WTC11 (cell line): Measurements from ENCODE around the gene MARCHF4. TPM values are rescaled to one million over a fixed set of nuclear protein-coding genes. Genes with fewer than 3 reads are reported as not detected.

Experiments
- ATAC-seq: fragments of 200-7000 bp; cut with Tn5 transposase; 2 replicates; pipeline ENCODE4 v1.10.0; 2021; ENCODE audit warnings: mild to moderate bottlenecking, moderate library complexity
- CTCF ChIA-PET: fragments of 300-600 bp; sonication (Branson Sonifier 250); formaldehyde crosslinking; loops from one replicate; lab custom pipeline; 2021; ENCODE audit warnings: antibody characterized with exemption; lab: Charles Lee
- POLR2A ChIA-PET: fragments of 350-600 bp; sonication (Branson Sonifier 250); formaldehyde crosslinking; loops from one replicate; lab custom pipeline; 2021; ENCODE audit warnings: antibody characterized with exemption; lab: Charles Lee
- DNase-seq: peaks from one replicate; pipeline ENCODE4 v3.0.0; 2021; ENCODE audit warnings: low spot score
- H3K27ac Mint-ChIP-seq: 2 replicates; pipeline ENCODE4 v1.8.0; 2021; ENCODE audit warnings: mixed read lengths
- H3K27me3 Mint-ChIP-seq: 2 replicates; pipeline ENCODE4 v1.8.0; 2021; ENCODE audit warnings: low read depth, mild to moderate bottlenecking, moderate library complexity, mixed read lengths
- H3K36me3 Mint-ChIP-seq: 2 replicates; pipeline ENCODE4 v1.8.0; 2021; ENCODE audit warnings: mixed read lengths
- H3K4me1 Mint-ChIP-seq: 2 replicates; pipeline ENCODE4 v1.8.0; 2022; ENCODE audit warnings: mixed read lengths
- H3K4me3 Mint-ChIP-seq: 2 replicates; pipeline ENCODE4 v1.8.0; 2021; ENCODE audit warnings: mild to moderate bottlenecking, moderate library complexity, mixed read lengths
- H3K9me3 Mint-ChIP-seq: 2 replicates; pipeline ENCODE4 v1.8.0; 2021; ENCODE audit warnings: mixed read lengths
- CBFB ChIP-seq: sonication (generic); formaldehyde crosslinking; IDR thresholded peaks from 2 replicates; pipeline ENCODE4 v1.8.1; 2022; ENCODE audit warnings: mild to moderate bottlenecking, low read depth, missing genetic modification reagents
- CREB1 ChIP-seq: sonication (generic); formaldehyde crosslinking; IDR thresholded peaks from 2 replicates; pipeline ENCODE4 v1.8.0; 2023; ENCODE audit warnings: mild to moderate bottlenecking, missing genetic modification reagents
- CREM ChIP-seq: sonication (generic); formaldehyde crosslinking; IDR thresholded peaks from 2 replicates; pipeline ENCODE4 v1.8.1; 2022; ENCODE audit warnings: mild to moderate bottlenecking, missing genetic modification reagents, moderate library complexity
- EMX1 ChIP-seq: fragments of 250-450 bp; sonication (Bioruptor Pico); IDR thresholded peaks from 2 replicates; pipeline ENCODE4 v1.8.0; 2021; ENCODE audit warnings: mild to moderate bottlenecking
- KAT7 ChIP-seq: sonication (generic); formaldehyde crosslinking; IDR thresholded peaks from 2 replicates; pipeline ENCODE4 v1.8.1; 2023; ENCODE audit warnings: missing genetic modification reagents, mild to moderate bottlenecking, borderline replicate concordance
- PRRX2 ChIP-seq: fragments of 250-450 bp; sonication (Bioruptor Pico); IDR thresholded peaks from 2 replicates; pipeline ENCODE4 v1.8.0; 2021; ENCODE audit warnings: mild to moderate bottlenecking
- TCF7 ChIP-seq: sonication (generic); formaldehyde crosslinking; IDR thresholded peaks from 2 replicates; pipeline ENCODE4 v1.8.0; 2022; ENCODE audit warnings: mild to moderate bottlenecking, low read depth, missing genetic modification reagents, moderate library complexity
- TEAD4 ChIP-seq: sonication (generic); formaldehyde crosslinking; IDR thresholded peaks from 2 replicates; pipeline ENCODE4 v1.8.0; 2022; ENCODE audit warnings: mild to moderate bottlenecking, missing genetic modification reagents
- TP53 ChIP-seq: sonication (generic); formaldehyde crosslinking; IDR thresholded peaks from 2 replicates; pipeline ENCODE4 v1.8.1; 2023; ENCODE audit warnings: mild to moderate bottlenecking, missing genetic modification reagents
- ZNF121 ChIP-seq: sonication (generic); formaldehyde crosslinking; IDR thresholded peaks from 2 replicates; pipeline ENCODE4 v1.8.0; 2023; ENCODE audit warnings: missing genetic modification reagents
- ZNF219 ChIP-seq: sonication (generic); formaldehyde crosslinking; IDR thresholded peaks from 2 replicates; pipeline ENCODE4 v1.8.0; 2023; ENCODE audit warnings: missing genetic modification reagents, mild to moderate bottlenecking, borderline replicate concordance
- ZNF396 ChIP-seq: fragments of 250-450 bp; sonication (Bioruptor Pico); IDR thresholded peaks from 2 replicates; pipeline ENCODE4 v1.8.0; 2021; ENCODE audit warnings: mild to moderate bottlenecking, moderate library complexity, borderline replicate concordance
- ZNF671 ChIP-seq: fragments of 250-450 bp; sonication (Bioruptor Pico); IDR thresholded peaks from 2 replicates; pipeline ENCODE4 v1.8.0; 2021; ENCODE audit warnings: mild to moderate bottlenecking
- total RNA-seq: library from RNA; stranded (reverse); gene quantifications from 3 replicates; pipeline ENCODE4 v1.2.3, GENCODE V29; 2021
- TF ChIP-seq, protein P1 (sequence below): fragments of 250-450 bp; sonication (Bioruptor Pico); IDR thresholded peaks from 2 replicates; pipeline ENCODE4 v1.9.0; 2021; ENCODE audit warnings: mild to moderate bottlenecking
- TF ChIP-seq, protein P2 (sequence below): sonication (generic); formaldehyde crosslinking; IDR thresholded peaks from 2 replicates; pipeline ENCODE4 v1.8.0; 2023; ENCODE audit warnings: missing genetic modification reagents, mild to moderate bottlenecking, borderline replicate concordance
- TF ChIP-seq, protein P3 (sequence below): sonication (generic); formaldehyde crosslinking; IDR thresholded peaks from 2 replicates; pipeline ENCODE4 v1.8.1; 2023; ENCODE audit warnings: mild to moderate bottlenecking, missing genetic modification reagents, borderline replicate concordance
- TF ChIP-seq, protein P4 (sequence below): sonication (generic); formaldehyde crosslinking; IDR thresholded peaks from 2 replicates; pipeline ENCODE4 v1.8.1; 2023; ENCODE audit warnings: mild to moderate bottlenecking, moderate library complexity, missing genetic modification reagents
- TF ChIP-seq, protein P5 (sequence below): sonication (generic); formaldehyde crosslinking; IDR thresholded peaks from 2 replicates; pipeline ENCODE4 v1.8.1; 2023; ENCODE audit warnings: mild to moderate bottlenecking, missing genetic modification reagents, moderate library complexity

The MARCHF4 gene
- total RNA-seq, 1 experiment from 2014 or later: 2.6 TPM

DNA sequence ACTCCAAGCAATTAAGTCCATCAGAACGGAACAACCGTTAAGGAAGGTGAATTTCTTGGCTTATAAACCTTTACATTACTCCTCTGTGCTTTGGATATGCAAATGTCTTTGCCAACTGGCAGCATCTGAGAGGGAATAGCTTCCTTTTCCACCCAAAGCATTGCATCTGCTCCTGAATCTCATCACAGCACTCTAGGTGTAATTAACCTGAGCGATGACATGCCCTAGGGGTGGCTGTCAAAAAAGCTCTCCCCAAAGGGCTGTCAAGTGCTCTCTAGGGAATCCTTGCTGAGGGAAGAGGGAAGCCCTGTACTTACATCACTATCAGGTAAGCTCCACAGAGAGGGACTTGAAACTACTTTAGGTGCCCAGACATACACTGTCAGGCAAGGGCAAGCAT is 34.5 kb upstream of the MARCHF4 start:
- Mint-ChIP-seq H3K36me3 (no peaks in the 10 kb centered on the region), H3K27me3 (no peaks in the 10 kb centered on the region; the same call in 1 of the 2 replicates), H3K9me3 (no peaks in the 10 kb centered on the region), H3K4me3 (no peak overlapping the region), H3K4me1 (peaks cover 31% of the 10 kb centered on the region), H3K27ac (no peak overlapping the region)
- ChIA-PET CTCF (interaction anchor here (0.6 to 6.1 kb wide), 2 partner anchors 185 to 271 kb away, joined by 3 to 41 read pairs; no protein-coding TSS in a partner anchor), POLR2A (no interaction called here)
- ATAC-seq (peak; percentile 10; the same call in 1 of the 2 replicates), DNase-seq (no peak)
- TF ChIP-seq ZNF671 (CRISPR knock-in tag) (no peak), CREM (CRISPR knock-in tag) (no peak)

DNA sequence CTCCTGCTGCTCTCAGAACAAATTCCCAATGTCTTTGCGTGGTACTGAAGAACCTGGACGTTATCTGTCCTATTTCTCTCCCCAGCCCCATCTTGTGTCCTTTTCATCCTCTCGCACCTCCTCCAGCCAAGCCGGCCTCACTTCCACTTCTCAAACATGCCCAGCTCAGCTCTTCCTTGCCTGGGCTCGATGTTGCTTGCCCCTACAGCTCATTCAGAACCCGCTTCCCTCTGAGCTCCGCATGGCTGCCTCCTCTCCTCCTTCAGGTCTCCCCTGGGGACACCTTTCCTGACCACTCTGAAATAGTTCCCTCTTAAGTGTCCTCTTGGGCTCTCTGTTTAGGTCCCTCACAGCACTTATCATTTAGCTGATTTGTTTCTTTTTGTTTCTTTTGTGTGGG is 33.3 kb upstream of the MARCHF4 start:
- Mint-ChIP-seq H3K27ac (no peak overlapping the region), H3K4me3 (no peak overlapping the region), H3K4me1 (peaks cover 28% of the 10 kb centered on the region), H3K9me3 (no peaks in the 10 kb centered on the region), H3K27me3 (no peaks in the 10 kb centered on the region; the same call in 1 of the 2 replicates), H3K36me3 (no peaks in the 10 kb centered on the region)
- no peak for TF ChIP-seq CREB1 (CRISPR knock-in tag)
- no peak for TF ChIP-seq EMX1
- TF ChIP-seq KAT7: no peak
- TF ChIP-seq, protein P1, sequence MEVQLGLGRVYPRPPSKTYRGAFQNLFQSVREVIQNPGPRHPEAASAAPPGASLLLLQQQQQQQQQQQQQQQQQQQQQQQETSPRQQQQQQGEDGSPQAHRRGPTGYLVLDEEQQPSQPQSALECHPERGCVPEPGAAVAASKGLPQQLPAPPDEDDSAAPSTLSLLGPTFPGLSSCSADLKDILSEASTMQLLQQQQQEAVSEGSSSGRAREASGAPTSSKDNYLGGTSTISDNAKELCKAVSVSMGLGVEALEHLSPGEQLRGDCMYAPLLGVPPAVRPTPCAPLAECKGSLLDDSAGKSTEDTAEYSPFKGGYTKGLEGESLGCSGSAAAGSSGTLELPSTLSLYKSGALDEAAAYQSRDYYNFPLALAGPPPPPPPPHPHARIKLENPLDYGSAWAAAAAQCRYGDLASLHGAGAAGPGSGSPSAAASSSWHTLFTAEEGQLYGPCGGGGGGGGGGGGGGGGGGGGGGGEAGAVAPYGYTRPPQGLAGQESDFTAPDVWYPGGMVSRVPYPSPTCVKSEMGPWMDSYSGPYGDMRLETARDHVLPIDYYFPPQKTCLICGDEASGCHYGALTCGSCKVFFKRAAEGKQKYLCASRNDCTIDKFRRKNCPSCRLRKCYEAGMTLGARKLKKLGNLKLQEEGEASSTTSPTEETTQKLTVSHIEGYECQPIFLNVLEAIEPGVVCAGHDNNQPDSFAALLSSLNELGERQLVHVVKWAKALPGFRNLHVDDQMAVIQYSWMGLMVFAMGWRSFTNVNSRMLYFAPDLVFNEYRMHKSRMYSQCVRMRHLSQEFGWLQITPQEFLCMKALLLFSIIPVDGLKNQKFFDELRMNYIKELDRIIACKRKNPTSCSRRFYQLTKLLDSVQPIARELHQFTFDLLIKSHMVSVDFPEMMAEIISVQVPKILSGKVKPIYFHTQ (CRISPR knock-in tag): no peak
- no peak for TF ChIP-seq ZNF219
- no peak for TF ChIP-seq PRRX2 (CRISPR knock-in tag)
- TF ChIP-seq TP53 (CRISPR knock-in tag): no peak
- TF ChIP-seq, protein P2, sequence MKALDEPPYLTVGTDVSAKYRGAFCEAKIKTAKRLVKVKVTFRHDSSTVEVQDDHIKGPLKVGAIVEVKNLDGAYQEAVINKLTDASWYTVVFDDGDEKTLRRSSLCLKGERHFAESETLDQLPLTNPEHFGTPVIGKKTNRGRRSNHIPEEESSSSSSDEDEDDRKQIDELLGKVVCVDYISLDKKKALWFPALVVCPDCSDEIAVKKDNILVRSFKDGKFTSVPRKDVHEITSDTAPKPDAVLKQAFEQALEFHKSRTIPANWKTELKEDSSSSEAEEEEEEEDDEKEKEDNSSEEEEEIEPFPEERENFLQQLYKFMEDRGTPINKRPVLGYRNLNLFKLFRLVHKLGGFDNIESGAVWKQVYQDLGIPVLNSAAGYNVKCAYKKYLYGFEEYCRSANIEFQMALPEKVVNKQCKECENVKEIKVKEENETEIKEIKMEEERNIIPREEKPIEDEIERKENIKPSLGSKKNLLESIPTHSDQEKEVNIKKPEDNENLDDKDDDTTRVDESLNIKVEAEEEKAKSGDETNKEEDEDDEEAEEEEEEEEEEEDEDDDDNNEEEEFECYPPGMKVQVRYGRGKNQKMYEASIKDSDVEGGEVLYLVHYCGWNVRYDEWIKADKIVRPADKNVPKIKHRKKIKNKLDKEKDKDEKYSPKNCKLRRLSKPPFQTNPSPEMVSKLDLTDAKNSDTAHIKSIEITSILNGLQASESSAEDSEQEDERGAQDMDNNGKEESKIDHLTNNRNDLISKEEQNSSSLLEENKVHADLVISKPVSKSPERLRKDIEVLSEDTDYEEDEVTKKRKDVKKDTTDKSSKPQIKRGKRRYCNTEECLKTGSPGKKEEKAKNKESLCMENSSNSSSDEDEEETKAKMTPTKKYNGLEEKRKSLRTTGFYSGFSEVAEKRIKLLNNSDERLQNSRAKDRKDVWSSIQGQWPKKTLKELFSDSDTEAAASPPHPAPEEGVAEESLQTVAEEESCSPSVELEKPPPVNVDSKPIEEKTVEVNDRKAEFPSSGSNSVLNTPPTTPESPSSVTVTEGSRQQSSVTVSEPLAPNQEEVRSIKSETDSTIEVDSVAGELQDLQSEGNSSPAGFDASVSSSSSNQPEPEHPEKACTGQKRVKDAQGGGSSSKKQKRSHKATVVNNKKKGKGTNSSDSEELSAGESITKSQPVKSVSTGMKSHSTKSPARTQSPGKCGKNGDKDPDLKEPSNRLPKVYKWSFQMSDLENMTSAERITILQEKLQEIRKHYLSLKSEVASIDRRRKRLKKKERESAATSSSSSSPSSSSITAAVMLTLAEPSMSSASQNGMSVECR: no peak
- TF ChIP-seq, protein P3, sequence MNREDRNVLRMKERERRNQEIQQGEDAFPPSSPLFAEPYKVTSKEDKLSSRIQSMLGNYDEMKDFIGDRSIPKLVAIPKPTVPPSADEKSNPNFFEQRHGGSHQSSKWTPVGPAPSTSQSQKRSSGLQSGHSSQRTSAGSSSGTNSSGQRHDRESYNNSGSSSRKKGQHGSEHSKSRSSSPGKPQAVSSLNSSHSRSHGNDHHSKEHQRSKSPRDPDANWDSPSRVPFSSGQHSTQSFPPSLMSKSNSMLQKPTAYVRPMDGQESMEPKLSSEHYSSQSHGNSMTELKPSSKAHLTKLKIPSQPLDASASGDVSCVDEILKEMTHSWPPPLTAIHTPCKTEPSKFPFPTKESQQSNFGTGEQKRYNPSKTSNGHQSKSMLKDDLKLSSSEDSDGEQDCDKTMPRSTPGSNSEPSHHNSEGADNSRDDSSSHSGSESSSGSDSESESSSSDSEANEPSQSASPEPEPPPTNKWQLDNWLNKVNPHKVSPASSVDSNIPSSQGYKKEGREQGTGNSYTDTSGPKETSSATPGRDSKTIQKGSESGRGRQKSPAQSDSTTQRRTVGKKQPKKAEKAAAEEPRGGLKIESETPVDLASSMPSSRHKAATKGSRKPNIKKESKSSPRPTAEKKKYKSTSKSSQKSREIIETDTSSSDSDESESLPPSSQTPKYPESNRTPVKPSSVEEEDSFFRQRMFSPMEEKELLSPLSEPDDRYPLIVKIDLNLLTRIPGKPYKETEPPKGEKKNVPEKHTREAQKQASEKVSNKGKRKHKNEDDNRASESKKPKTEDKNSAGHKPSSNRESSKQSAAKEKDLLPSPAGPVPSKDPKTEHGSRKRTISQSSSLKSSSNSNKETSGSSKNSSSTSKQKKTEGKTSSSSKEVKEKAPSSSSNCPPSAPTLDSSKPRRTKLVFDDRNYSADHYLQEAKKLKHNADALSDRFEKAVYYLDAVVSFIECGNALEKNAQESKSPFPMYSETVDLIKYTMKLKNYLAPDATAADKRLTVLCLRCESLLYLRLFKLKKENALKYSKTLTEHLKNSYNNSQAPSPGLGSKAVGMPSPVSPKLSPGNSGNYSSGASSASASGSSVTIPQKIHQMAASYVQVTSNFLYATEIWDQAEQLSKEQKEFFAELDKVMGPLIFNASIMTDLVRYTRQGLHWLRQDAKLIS (CRISPR knock-in tag): no peak
- TF ChIP-seq, protein P4, sequence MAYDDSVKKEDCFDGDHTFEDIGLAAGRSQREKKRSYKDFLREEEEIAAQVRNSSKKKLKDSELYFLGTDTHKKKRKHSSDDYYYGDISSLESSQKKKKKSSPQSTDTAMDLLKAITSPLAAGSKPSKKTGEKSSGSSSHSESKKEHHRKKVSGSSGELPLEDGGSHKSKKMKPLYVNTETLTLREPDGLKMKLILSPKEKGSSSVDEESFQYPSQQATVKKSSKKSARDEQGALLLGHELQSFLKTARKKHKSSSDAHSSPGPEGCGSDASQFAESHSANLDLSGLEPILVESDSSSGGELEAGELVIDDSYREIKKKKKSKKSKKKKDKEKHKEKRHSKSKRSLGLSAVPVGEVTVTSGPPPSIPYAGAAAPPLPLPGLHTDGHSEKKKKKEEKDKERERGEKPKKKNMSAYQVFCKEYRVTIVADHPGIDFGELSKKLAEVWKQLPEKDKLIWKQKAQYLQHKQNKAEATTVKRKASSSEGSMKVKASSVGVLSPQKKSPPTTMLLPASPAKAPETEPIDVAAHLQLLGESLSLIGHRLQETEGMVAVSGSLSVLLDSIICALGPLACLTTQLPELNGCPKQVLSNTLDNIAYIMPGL (CRISPR knock-in tag): no peak
- TF ChIP-seq ZNF121 (CRISPR knock-in tag): no peak
- no peak for TF ChIP-seq ZNF396 (CRISPR knock-in tag)
- TF ChIP-seq CBFB: no peak
- TF ChIP-seq TEAD4 (CRISPR knock-in tag): no peak
- no peak for TF ChIP-seq TCF7 (CRISPR knock-in tag)
- TF ChIP-seq, protein P5, sequence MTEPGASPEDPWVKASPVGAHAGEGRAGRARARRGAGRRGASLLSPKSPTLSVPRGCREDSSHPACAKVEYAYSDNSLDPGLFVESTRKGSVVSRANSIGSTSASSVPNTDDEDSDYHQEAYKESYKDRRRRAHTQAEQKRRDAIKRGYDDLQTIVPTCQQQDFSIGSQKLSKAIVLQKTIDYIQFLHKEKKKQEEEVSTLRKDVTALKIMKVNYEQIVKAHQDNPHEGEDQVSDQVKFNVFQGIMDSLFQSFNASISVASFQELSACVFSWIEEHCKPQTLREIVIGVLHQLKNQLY (CRISPR knock-in tag): no peak
- CTCF ChIA-PET: interaction anchor here (1.1 to 6.1 kb wide), 4 partner anchors 13 to 184 kb away, joined by 3 to 41 read pairs (median 9); no protein-coding TSS in a partner anchor
- POLR2A ChIA-PET: no interaction called here
- ATAC-seq: no peak
- no peak for DNase-seq
